ENCODE results near the gene IGFBP6. TPM values are rescaled to one million over a fixed set of nuclear protein-coding genes. Genes with fewer than 3 reads are reported as not detected.

The IGFBP6 gene
- total RNA-seq, 1 donor: 723 TPM

DNA sequence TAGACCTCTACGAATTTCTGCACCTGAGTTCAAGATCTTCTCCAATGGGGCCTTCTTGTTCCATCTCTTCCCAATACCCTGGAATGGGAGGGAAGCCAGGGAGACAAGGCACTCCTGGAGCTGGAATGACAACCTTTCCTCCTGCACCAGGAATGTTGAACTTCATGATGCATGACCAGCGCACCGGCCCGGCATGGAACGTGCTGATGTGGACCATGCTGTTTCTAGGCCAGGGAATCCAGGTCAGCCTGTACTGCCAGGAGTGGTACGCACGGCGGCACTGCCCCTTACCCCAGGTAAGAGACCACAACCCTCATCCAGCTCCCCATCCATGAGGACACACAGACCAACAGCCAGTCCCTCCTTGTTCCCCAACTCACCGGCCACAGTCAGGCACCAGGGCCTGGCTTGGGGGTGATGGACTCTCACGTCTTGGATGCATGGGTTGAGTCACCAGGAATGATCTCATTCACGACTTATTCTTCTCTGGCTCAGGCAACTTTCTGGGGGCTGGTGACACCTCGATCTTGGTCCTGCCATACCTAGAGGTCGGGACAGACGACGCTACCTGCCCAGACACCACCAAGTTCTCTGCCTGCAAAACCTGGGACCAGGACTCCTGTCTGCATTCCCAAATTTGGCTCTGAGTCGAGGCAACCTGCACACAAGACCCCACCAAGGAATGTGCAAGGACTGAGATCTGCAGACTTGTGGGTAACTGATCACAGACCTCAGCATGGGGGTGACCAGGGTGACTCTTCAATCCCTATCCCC is 26.3 kb downstream of the IGFBP6 start:
- DNase-seq (ENCODE audit: low read depth): peak; percentile 8
- TF ChIP-seq, protein P1, sequence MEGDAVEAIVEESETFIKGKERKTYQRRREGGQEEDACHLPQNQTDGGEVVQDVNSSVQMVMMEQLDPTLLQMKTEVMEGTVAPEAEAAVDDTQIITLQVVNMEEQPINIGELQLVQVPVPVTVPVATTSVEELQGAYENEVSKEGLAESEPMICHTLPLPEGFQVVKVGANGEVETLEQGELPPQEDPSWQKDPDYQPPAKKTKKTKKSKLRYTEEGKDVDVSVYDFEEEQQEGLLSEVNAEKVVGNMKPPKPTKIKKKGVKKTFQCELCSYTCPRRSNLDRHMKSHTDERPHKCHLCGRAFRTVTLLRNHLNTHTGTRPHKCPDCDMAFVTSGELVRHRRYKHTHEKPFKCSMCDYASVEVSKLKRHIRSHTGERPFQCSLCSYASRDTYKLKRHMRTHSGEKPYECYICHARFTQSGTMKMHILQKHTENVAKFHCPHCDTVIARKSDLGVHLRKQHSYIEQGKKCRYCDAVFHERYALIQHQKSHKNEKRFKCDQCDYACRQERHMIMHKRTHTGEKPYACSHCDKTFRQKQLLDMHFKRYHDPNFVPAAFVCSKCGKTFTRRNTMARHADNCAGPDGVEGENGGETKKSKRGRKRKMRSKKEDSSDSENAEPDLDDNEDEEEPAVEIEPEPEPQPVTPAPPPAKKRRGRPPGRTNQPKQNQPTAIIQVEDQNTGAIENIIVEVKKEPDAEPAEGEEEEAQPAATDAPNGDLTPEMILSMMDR (IDR thresholded peaks at IDR 0.05; ENCODE audit: insufficient read depth, low read length): no peak
- no peak overlapping the region for H3K4me3 ChIP-seq (ENCODE audit: low read depth, low read length)

DNA sequence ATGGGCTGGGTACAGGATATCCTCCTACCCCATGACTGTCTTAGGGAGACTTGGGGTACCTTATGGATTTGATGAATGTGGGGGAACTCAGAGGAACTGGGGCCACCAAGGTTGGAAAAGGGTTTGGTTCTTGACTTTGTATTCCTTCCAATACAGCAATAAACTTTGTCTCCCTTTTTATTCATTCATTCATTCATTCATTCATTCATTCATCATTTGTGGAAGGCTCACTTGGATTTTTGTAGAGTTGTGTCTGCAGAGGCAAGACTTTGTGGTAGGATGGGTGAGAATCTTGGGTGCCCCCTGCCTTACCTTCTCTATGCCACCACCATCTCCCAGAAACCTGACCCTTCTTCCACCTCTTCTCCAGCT is 26.9 kb downstream of the IGFBP6 start:
- DNase-seq (ENCODE audit: low read depth): no peak
- H3K4me3 ChIP-seq (ENCODE audit: low read depth, low read length): no peak overlapping the region
- TF ChIP-seq, protein P1 (IDR thresholded peaks at IDR 0.05; ENCODE audit: insufficient read depth, low read length): no peak

DNA sequence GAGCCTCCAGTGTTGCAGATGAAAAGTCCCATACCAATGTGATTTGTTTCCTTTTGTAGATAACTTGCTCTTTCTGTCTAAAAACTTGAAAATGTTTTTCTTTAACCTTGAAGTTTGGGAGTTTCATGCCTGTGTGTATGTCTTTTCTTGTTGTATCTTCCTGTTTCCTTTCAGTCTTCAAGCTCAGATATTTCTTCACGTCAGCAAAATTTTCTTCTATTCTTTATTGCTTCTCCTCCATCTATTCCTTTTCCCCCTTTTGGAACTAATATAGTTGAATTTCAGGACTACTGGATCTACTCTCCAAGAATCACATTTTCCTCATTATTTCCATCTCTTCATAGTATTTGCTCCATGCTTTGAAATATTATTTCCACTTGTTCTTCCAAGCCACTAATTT is 29.7 kb downstream of the IGFBP6 start:
- H3K4me3 ChIP-seq (ENCODE audit: low read depth, low read length): no peak overlapping the region
- TF ChIP-seq, protein P1 (IDR thresholded peaks at IDR 0.05; ENCODE audit: insufficient read depth, low read length): no peak
- DNase-seq (ENCODE audit: low read depth): no peak

DNA sequence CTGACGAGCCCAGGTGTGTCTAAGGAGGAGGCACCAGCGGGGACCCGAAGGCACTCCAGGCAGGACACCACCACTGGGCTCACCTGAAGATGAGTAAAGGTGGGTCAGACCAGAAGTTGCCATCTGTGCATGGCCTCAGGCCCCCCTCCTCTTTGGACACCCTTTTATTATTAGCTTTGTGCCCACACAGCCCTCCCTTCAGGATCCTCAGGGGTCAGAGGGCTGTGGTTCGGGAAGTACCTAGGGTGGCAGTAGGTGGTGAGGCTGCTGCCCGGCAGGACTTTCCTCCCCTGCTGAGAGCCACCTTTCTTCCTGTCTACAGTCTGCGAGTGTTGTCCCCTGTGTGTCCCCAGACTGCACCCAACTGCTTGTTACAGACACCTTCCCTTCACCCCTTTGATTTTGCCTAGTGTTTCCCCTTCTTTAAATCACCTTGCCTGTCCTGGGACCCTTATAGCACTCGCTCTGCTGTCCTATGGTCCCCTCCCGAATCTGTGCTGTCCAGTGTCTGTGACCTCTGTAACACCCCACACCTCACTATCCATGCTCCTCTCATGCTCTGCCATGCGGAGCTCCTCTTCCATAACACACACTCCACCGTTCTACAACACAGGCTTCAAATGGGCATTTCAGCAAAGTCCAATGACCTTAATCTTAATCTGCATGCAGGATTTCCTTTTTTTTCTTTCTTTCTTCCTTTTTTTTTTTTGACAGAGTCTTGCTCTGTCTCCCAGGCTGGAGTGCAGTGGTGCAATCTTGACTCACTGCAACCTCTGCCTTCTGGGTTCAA is 31.5 kb downstream of the IGFBP6 start:
- H3K4me3 ChIP-seq (ENCODE audit: low read depth, low read length): no peak overlapping the region
- DNase-seq (ENCODE audit: low read depth): no peak
- TF ChIP-seq, protein P1 (IDR thresholded peaks at IDR 0.05; ENCODE audit: insufficient read depth, low read length): no peak

DNA sequence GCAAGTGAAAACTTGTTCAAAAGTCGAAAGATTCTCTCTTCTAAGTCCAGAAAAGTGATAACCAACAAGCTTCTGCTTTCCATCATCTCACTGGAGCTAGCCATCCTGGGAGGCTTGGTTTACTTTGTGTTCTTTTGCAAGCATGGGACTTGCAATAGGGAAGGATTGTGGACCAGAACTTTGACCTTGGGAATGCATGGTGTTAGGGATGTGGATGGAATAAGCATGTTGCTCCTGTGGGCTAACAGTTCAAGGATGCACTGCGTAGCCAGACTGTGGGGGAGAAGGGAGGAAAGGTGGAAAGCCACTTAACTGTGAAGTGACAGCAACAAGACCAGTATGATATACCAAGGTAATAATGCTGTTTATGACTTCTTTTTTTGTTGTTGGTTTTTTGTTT is 34.4 kb downstream of the IGFBP6 start:
- no peak for DNase-seq (ENCODE audit: low read depth)
- TF ChIP-seq, protein P1 (IDR thresholded peaks at IDR 0.05; ENCODE audit: insufficient read depth, low read length): no peak
- no peak overlapping the region for H3K4me3 ChIP-seq (ENCODE audit: low read depth, low read length)

DNA sequence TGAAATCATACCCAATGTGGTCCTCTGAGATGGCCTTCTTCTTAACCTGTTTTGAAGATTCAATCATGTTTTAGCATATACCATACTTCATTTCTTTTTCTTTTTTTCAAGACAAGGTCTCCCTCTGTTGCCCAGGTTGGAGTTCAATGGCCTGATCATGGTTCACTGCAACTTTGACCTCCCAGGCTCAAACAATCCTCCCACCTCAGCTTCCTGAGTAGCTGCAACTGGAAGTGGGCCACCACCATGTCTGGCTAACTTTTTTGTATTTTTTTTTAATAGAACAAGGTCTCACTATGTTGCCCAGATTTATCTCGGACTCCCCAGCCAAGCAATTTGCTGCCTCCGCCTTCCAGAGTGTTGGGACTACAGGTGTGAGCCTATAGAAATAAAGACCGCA is 36.3 kb downstream of the IGFBP6 start:
- TF ChIP-seq, protein P1 (IDR thresholded peaks at IDR 0.05; ENCODE audit: insufficient read depth, low read length): no peak
- no peak overlapping the region for H3K4me3 ChIP-seq (ENCODE audit: low read depth, low read length)
- DNase-seq (ENCODE audit: low read depth): no peak
